ENCODE results near the gene DNM3.

DNA sequence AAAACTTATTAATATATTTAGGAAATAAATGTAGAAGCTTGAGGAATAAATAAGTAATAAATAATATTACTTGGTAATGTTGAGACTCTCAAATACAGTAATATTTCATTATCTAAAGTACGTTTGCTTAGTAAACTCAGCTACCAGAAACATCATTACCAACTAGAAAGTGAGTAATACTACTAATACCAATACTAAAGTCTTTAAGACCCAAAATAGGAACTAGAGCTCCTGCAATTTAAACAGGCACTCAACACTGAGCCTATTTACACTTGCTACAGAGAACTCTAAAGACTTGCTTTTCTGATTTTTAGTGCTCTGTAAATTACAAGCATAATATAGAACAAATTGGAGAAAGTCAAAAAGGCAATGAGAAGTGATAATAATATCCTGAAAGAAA is 565.7 kb downstream of the DNM3 start:
- TF ChIP-seq, protein P1, sequence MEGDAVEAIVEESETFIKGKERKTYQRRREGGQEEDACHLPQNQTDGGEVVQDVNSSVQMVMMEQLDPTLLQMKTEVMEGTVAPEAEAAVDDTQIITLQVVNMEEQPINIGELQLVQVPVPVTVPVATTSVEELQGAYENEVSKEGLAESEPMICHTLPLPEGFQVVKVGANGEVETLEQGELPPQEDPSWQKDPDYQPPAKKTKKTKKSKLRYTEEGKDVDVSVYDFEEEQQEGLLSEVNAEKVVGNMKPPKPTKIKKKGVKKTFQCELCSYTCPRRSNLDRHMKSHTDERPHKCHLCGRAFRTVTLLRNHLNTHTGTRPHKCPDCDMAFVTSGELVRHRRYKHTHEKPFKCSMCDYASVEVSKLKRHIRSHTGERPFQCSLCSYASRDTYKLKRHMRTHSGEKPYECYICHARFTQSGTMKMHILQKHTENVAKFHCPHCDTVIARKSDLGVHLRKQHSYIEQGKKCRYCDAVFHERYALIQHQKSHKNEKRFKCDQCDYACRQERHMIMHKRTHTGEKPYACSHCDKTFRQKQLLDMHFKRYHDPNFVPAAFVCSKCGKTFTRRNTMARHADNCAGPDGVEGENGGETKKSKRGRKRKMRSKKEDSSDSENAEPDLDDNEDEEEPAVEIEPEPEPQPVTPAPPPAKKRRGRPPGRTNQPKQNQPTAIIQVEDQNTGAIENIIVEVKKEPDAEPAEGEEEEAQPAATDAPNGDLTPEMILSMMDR (IDR thresholded peaks at IDR 0.05; ENCODE audit: low read depth, low read length) = no peak
- no peak for TF ChIP-seq POLR2A (IDR thresholded peaks at IDR 0.05; ENCODE audit: extremely low read depth, insufficient read length)
- TF ChIP-seq, protein P2, sequence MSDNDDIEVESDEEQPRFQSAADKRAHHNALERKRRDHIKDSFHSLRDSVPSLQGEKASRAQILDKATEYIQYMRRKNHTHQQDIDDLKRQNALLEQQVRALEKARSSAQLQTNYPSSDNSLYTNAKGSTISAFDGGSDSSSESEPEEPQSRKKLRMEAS (IDR thresholded peaks at IDR 0.05; ENCODE audit: low read depth, low read length) = no peak
- no peak for TF ChIP-seq MYC (IDR thresholded peaks at IDR 0.05; ENCODE audit: low read depth, low read length)
